ENCODE measurements around the gene BTG1.

- TF ChIP-seq POLR2AphosphoS5 (IDR thresholded peaks at IDR 0.05; ENCODE audit: low read depth) = no peak
- TF ChIP-seq EZH2phosphoT487 (IDR thresholded peaks at IDR 0.05; ENCODE audit: unreplicated experiment) = no peak
- TF ChIP-seq CTCF (conservative IDR thresholded peaks at IDR 0.05; ENCODE audit: low read depth in 2 of 2) = no peak
These were observed 40.5 kb downstream of the BTG1 start for GRCh38 chr12:92105110-92105509.

Data from GM23338 (cell line).